Measurements from ENCODE around the gene TM4SF5. TPM values are rescaled to one million over a fixed set of nuclear protein-coding genes. Genes with fewer than 3 reads are reported as not detected.
A peak's percentile ranks its signal among the peaks of the same experiment; 100 is the strongest.

TM4SF5 gene
- total and polyA plus RNA-seq, 10 of the 15 experiments (the other 5 are each of a cell fraction or from before 2014, with no cell fraction given), result 0.40 TPM; not detected in 9

DNA sequence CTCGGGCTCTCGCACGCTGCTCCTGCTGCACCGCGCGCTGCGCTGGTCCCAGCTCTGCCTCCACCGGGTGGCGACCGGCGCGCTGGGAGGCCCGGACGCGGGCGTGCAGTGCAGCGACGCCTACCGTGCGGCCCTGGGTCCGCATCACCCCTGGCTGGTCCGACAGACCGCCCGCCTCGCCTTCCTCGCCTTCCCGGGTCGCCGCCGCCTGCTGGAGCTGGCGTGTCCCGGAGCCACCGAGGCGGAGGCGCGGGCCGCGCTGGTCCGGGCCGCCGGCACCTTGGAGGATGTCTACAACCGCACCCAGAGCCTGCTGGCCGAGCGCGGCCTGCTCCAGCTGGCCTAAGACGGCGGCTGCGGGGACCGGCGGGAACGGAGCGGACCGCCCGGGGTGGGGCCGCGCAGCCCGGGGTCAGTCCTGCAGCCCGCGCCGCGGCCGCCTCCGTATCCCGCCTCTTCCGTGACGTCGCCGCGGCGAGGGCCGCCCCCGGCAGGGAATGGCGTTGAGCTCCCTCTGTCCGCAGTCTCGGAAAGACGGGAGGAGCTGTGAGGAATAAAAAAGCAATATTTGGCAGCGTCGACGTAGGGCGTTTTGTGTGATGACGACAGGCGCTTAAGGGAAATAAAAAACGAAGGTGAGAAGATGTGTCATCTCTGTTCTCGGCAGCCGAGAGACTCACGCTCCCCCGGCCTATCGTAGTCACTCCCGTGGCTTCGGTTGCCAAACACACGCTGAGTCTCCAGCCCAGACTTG lies 18.4 kb downstream of the TM4SF5 start (continued):
- no peak for TF ChIP-seq HDAC6 (IDR thresholded peaks at IDR 0.05; ENCODE audit: unreplicated experiment)
- no peak for TF ChIP-seq WRNIP1 (IDR thresholded peaks at IDR 0.05; ENCODE audit: borderline replicate concordance, low read depth, low read length)
- no peak for TF ChIP-seq ZNF384 (IDR thresholded peaks at IDR 0.05; ENCODE audit: borderline replicate concordance, low read depth, low read length)
- TF ChIP-seq TARDBP (IDR thresholded peaks at IDR 0.05; ENCODE audit: borderline replicate concordance), result no peak
- TF ChIP-seq NFYA (IDR thresholded peaks at IDR 0.05; ENCODE audit: borderline replicate concordance, low read depth, low read length), result no peak
- TF ChIP-seq, protein P1, sequence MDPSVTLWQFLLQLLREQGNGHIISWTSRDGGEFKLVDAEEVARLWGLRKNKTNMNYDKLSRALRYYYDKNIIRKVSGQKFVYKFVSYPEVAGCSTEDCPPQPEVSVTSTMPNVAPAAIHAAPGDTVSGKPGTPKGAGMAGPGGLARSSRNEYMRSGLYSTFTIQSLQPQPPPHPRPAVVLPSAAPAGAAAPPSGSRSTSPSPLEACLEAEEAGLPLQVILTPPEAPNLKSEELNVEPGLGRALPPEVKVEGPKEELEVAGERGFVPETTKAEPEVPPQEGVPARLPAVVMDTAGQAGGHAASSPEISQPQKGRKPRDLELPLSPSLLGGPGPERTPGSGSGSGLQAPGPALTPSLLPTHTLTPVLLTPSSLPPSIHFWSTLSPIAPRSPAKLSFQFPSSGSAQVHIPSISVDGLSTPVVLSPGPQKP (IDR thresholded peaks at IDR 0.05; ENCODE audit: low read depth, low read length), result peak; percentile 75
- no peak; the same call in 1 of the 2 replicates for TF ChIP-seq PAX5 (IDR thresholded peaks at IDR 0.05; ENCODE audit: borderline replicate concordance, low read depth, low read length)
- no peak for TF ChIP-seq SMAD1 (IDR thresholded peaks at IDR 0.05; ENCODE audit: low read depth, partially characterized antibody)
- TF ChIP-seq STAT3 (IDR thresholded peaks at IDR 0.05; ENCODE audit: low read depth, low read length), result no peak
- no peak for TF ChIP-seq NR2C2 (IDR thresholded peaks at IDR 0.05; ENCODE audit: borderline replicate concordance, control insufficient read depth, insufficient read length, low read depth)
- TF ChIP-seq MYB (IDR thresholded peaks at IDR 0.05; ENCODE audit: borderline replicate concordance, low read depth, low read length), result no peak
- no peak for TF ChIP-seq TBL1XR1 (IDR thresholded peaks at IDR 0.05; ENCODE audit: low read depth, low read length)
- TF ChIP-seq BCL11A (IDR thresholded peaks at IDR 0.05; ENCODE audit: low read depth, low read length), result no peak
- TF ChIP-seq CEBPB (IDR thresholded peaks at IDR 0.05; ENCODE audit: borderline replicate concordance in 1 of 2, low read depth in 2 of 2, low read length in 2 of 2), result no peak
- TF ChIP-seq PML (IDR thresholded peaks at IDR 0.05; ENCODE audit: low read length), result no peak
- peak; percentile 51 for TF ChIP-seq NR2C1 (IDR thresholded peaks at IDR 0.05)
- TF ChIP-seq, protein P2, sequence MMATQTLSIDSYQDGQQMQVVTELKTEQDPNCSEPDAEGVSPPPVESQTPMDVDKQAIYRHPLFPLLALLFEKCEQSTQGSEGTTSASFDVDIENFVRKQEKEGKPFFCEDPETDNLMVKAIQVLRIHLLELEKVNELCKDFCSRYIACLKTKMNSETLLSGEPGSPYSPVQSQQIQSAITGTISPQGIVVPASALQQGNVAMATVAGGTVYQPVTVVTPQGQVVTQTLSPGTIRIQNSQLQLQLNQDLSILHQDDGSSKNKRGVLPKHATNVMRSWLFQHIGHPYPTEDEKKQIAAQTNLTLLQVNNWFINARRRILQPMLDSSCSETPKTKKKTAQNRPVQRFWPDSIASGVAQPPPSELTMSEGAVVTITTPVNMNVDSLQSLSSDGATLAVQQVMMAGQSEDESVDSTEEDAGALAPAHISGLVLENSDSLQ (IDR thresholded peaks at IDR 0.05), result no peak
- TF ChIP-seq POLR2AphosphoS5 (IDR thresholded peaks at IDR 0.05; ENCODE audit: low read length), result no peak
- TF ChIP-seq CBX5 (IDR thresholded peaks at IDR 0.05; ENCODE audit: low read depth), result no peak
- peak; percentile 51; the same call in 1 of the 2 replicates for TF ChIP-seq SMC3 (IDR thresholded peaks at IDR 0.05; ENCODE audit: borderline replicate concordance, low read length)
- TF ChIP-seq YY1 (IDR thresholded peaks at IDR 0.05; ENCODE audit: low read depth, low read length), result no peak
- TF ChIP-seq, protein P3, sequence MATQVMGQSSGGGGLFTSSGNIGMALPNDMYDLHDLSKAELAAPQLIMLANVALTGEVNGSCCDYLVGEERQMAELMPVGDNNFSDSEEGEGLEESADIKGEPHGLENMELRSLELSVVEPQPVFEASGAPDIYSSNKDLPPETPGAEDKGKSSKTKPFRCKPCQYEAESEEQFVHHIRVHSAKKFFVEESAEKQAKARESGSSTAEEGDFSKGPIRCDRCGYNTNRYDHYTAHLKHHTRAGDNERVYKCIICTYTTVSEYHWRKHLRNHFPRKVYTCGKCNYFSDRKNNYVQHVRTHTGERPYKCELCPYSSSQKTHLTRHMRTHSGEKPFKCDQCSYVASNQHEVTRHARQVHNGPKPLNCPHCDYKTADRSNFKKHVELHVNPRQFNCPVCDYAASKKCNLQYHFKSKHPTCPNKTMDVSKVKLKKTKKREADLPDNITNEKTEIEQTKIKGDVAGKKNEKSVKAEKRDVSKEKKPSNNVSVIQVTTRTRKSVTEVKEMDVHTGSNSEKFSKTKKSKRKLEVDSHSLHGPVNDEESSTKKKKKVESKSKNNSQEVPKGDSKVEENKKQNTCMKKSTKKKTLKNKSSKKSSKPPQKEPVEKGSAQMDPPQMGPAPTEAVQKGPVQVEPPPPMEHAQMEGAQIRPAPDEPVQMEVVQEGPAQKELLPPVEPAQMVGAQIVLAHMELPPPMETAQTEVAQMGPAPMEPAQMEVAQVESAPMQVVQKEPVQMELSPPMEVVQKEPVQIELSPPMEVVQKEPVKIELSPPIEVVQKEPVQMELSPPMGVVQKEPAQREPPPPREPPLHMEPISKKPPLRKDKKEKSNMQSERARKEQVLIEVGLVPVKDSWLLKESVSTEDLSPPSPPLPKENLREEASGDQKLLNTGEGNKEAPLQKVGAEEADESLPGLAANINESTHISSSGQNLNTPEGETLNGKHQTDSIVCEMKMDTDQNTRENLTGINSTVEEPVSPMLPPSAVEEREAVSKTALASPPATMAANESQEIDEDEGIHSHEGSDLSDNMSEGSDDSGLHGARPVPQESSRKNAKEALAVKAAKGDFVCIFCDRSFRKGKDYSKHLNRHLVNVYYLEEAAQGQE (IDR thresholded peaks at IDR 0.05; ENCODE audit: low read depth, low read length), result no peak
- TF ChIP-seq POU2F2 (IDR thresholded peaks at IDR 0.05; ENCODE audit: borderline replicate concordance, low read depth, low read length), result 0 out of 3 replicates have a peak, but pooled peaks have one; percentile 15
- TF ChIP-seq HCFC1 (IDR thresholded peaks at IDR 0.05; ENCODE audit: low read length), result no peak
- peak; percentile 88; the same call in 1 of the 2 replicates for TF ChIP-seq RB1 (IDR thresholded peaks at IDR 0.05; ENCODE audit: borderline replicate concordance)
- no peak for TF ChIP-seq HDGF (IDR thresholded peaks at IDR 0.05)
- TF ChIP-seq RAD51 (IDR thresholded peaks at IDR 0.05), result no peak

Data from GM12878 (cell line).